8988T (cell line): ENCODE results near the gene HTRA2.

Experiments
- DNase-seq: peaks from one replicate; pipeline ENCODE4 v3.0.0; 2011

Gene HTRA2

DNA sequence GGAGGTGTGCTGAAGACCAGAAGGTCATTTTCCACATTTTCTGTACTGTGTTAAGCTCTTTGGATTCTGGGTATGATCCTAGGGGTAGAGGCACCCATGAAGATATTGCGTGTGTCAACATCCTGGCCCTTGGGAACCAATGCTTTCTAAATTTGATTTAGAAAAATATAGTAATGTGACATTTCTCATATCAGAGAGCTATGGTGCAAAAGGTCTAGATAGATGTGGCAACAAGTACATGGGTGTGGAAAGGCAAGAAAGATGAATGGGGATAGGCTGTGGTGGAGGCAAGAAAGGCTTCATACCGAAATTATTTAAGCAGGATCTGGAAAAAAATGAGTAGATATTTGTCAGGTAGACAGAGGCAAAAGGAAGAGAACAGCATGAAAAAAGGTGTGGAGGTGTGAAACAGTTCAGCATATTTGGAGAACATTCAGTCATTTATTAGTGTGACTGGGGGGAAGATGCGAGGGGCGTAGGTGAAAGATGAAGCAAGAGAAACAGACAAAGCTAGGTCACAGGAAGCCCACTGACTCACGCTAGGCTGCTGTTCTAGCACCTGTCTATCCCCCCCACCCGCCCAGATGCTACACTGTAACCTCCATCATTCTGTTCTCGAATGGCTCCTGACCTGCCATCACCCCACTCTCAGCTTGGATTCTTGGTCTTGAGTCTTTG lies 36.5 kb downstream of the HTRA2 start:
- DNase-seq, result no peak

DNA sequence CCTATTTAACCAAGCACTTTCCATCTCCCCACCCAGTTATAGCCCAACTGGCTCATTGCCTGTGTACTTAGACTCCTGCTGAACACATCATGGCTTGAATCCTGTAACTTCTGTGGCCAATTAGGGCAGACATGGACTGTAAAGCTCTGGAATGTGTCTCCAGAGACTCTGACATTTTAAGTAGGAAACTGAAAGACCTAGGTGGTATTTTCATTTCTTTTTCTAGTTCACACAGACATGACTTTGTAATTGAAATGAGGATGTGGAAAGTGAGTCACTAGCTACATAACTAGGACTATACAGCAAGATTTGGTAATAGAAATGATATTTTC lies 37.0 kb downstream of the HTRA2 start:
- no peak for DNase-seq

DNA sequence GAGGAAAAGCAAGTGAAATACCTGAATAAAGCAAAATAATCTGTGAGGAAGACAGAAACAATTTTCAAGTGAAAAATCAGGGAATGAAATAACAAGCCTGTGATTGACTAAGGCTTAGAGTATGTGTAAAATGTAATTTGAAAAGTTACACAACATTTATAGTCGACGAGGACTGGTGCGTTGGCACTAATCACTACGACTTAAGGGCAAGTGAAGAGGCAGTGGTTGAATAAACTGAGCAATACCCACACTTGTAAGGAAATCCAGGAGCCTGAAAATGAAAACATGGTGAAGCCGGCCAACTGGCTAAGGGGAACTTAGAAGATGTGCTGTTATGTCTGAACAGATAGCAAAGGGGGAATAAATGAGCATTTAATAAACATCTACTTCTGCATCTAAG lies 38.1 kb downstream of the HTRA2 start:
- no peak for DNase-seq

DNA sequence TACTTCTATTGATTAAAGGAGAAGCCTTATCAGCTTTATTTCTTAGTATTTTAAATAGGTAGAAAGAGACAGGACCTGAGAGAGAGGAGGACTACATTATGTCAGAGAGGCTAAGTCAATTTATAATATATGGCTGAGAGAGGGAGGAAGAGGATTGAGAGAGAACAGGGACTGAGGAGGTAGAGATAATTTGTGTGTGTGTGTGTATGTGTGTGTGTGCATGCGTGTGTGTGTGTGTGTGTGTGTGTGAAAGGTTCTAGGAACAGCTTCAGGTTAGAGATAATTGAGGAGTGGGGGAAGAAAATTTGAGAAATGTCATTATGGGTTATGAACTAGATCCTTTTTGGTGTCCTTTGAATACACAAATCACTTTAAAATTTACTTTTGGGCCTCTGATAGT lies 40.0 kb downstream of the HTRA2 start:
- DNase-seq, result no peak

DNA sequence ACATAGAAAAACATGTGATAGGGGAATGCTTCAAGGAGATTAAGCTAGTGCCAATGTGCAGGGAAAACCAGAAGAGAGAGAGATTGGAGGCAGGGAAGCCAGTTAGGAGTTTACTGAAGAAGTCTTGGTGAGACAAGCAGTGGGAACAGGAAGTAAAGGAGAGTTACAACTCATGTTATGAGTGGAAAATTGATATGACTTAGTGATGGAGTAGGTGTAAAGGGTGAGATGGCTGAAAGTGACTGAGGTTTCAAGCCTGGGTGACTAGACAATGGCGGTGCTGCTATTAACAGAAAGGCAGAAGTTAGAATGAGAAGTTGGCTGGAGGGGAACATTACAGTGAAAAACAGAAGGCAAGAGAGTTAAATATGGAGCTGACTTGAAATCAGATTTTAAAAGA lies 41.3 kb downstream of the HTRA2 start:
- DNase-seq, result no peak

DNA sequence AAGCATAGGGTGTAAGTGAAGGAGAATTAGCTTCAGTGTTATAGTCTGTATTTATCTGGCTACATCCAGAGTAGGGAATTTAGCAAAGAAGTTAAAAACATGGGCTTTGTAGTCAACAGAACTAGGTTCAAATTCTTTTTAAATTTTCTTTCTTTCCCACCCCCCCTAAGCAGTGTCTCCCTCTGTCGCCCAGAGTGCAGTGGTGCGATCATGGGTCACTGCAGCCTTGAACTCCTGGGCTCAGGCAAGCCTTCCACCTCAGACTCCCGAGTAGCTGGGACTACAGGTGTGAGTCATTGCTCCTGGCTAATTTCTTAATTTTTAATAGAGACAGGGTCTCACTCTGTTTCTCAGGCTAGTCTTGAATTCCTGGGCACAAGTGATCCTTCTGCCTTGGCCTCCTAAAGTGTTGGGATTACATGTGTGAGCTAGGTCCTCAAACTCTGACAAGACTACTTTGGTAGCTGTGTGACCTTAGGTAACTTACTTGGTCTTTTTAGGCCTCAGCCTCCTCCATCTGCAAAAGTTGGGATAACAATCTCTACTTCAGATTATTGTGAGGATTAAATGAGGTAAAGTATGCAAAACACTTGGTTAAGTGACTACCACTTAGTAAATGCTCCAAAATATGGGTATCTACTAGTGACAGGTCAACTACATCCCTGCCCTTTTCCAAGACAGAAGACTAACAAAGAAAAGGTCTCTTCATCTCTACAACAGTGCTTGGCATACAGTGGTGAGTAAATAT lies 42.6 kb downstream of the HTRA2 start:
- no peak for DNase-seq

DNA sequence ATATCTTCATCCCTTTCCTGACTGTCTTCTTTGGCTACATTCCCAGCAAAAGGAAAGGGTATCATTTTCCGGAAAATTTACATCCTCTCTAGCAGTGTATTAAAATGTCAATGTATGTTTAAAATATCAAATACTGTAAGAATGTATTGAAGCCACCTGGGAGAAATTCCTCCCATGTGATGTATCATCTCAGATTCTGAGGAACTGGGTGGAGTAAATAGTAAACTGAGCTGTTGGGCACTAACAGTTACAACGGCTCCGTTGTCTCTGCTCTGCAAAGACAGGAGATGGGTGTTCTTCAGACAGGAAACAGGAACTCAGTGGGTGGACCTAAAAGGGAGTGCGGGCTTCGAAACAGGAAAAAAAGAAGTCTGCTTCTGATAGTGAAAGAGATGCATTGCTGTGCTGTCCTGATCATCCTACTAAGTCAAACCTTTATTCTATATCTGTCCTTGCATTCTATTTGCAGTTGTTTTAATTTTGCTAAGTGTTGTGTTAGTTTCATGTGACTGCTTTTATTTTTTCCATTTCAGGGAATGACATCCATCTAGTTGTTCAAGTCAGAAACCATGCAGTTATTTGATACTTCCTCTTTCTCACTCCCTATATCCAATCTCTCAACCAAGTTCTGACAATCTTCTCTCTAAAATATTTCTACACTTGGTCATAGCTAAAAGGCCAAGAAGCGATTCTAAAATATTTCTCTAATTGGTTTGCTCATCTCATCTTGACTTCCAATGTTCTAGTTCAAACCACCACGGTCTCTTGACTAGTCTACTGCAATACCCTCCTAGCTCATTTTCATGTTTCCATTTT lies 44.2 kb downstream of the HTRA2 start:
- no peak for DNase-seq

DNA sequence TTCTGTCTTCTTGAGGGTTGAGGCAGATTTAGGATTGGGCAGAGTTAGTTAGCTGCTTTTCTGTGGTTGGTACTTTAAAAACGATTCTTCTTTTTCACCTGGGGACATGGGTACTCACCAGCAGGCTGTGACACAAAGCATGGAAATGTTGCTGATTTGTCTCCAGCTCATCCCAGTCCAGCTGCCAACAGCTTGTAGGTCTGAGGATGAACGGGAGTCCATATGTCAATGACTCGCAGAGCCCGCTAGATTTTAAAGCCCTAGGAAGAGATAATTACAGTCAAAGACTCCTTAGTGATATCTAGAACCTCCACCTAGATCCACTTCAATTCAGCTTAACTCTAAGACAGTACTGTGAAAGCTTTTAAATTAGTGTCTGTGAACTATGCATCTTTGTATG lies 45.6 kb downstream of the HTRA2 start:
- DNase-seq, result no peak

DNA sequence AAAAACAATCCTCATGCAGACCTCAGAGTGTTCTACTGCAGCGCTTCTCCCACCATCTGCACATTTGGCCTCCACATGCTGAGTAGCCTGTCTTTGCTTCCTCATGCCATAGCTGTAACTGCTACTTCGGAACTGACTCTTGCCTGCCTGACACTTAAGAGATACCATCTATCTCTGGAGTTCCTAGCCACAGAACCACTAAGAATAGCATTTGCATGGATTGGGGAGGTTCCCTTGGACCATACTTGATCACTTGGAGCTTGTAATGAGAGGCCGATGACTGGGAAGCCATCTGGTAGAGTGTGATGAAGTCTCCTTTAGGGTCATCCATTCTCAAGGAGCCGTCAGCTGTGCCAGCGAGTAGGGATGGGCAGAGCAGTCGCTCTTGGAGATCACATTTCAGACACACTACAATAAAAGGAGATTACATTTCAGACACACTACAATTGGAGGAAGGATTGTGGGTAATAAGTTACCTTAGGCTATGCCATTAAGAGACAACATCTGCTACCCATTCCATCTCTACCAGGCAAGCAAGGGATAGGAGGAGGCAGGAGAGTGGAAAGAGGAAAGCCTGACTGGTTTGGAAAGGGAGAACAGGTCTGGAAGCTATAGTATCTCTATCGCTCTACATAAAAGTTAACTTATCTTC lies 46.6 kb downstream of the HTRA2 start:
- DNase-seq, result no peak

DNA sequence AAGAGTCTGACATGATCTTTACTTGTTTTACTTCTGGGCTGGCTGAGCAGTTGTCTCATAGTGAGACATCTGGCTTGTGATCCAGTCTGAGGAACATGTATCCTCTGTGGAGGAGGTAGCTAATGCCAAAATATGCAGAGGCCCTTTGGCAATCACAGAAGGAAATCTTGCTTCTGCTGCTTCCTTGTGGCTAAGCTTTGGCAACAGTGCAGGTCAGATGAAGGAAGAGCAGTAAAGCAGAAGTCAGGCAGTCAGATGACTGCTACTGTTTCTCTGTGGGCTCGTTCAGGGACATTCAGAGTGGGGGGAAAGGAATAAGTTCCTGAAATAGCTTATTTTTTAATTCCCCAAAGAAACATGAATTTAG lies 47.1 kb downstream of the HTRA2 start:
- DNase-seq, result no peak

DNA sequence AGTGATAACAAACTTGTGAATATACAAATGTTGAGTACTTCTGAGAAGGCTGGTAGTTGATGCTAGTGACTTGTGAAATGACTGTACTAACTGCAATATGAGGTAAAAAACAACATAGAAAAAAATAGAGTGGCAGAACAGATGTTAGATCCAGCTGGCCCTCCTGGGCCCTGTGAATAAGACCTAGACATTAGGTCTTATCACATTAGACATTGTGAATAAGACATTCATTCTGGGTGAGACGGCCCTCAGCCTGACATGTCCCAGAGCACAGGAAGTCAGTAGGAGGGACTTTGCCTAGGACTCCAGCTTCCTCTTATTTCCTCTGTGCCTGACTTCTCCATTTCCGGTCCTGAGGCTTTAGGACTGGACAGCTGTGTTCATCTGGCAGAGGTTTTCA lies 47.7 kb downstream of the HTRA2 start:
- DNase-seq, result no peak

DNA sequence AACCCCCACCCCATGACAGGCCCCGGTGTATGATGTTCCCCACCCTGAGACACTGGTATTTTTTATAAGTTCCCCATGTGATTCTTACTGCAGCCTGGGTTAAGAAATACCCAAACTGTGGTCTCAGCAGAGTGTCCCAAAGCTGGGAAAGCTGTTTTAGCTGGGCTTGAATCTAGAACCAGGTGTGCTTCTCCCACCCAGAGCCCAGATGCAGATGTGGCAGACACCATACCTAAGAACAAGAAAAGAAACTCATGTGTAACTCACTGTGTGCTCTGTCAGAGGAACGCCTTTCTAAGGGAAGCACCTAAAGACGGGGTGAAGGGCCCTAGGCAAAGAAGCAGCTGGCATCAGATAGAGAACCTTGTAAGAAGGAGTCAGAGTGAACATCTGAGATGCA lies 48.7 kb downstream of the HTRA2 start:
- no peak for DNase-seq

DNA sequence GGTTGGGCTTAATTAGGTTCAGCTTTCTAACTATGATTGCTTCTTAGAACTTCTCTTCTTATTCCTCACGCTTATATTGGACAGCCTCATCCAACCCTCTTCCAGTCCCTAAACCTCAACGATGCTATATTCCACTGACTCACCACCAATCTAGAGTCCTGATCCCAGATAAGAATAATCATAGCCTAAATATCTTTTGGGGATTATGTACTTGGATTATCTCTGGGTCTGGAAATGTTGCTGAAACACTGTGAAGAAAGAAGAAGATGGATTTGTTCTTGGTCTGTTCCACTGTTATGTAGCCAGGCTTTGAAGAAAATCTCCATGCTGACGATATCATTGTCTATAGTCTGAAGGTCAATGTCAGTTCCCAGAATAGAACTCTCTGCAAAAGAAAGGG lies 51.7 kb downstream of the HTRA2 start:
- no peak for DNase-seq

DNA sequence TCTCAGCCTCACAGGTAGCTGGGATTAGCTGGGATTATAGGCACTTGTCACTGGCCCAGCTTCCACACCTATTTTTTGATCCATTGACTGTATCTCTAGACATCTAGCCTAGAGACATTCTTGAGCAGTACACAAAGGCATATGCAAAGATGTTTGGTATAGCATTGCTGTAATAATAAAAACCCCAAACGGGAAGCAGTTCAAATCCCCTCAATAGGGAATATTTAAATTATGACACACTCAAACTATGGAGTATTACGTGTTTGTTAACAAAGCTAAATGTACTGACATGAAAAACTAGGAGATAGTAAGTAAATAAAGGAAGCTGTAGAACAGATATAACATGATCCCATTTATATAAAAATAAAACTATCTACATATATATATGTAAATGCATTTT lies 52.5 kb downstream of the HTRA2 start:
- DNase-seq, result no peak
